HCT116 (cell line): ENCODE measurements around the gene PRKCA. TPM values are rescaled to one million over a fixed set of nuclear protein-coding genes. Genes with fewer than 3 reads are reported as not detected.

ENCODE experiments used
- ATAC-seq: fragments of 200-7000 bp; cut with Tn5 transposase; 2 replicates; pipeline ENCODE4 v1.9.1; 2020; ENCODE audit warnings: mild to moderate bottlenecking, moderate library complexity
- BruUV-seq: library from RNA; stranded (reverse); fragments of 400-500 nt; replicated peaks from 2 replicates; lab custom pipeline; 2021; lab: Mats Ljungman, UMichigan
- CTCF ChIA-PET: fragments of 300-600 bp; sonication (Branson Sonifier 250); formaldehyde crosslinking; loops from one replicate; lab custom pipeline; 2021; ENCODE audit warnings: antibody characterized with exemption; lab: Charles Lee
- POLR2A ChIA-PET: fragments of 300-600, 350-600 bp; sonication (Branson Sonifier 250); formaldehyde crosslinking; loops from one replicate; lab custom pipeline; 2021; ENCODE audit warnings: antibody characterized with exemption; lab: Charles Lee
- RAD21 ChIA-PET, 2 experiments: fragments of 300-600 bp; sonication (Branson Sonifier 250); formaldehyde crosslinking; loops; one replicate each; lab custom pipeline; 2023; ENCODE audit warnings: low total read pairs in 2 of 2; ENCODE audit not compliant: uncharacterized antibody in 2 of 2, unreplicated experiment in 2 of 2, low non-redundant PET in 1 of 2; lab: Charles Lee
- DNase-seq: peaks from one replicate; pipeline ENCODE4 v3.0.0-alpha.2; 2010; ENCODE audit warnings: low read depth, low spot score
- H2AFZ ChIP-seq: fragments of 200-600 bp; shearing (Covaris generic), sonication (generic); 2 replicates; pipeline ENCODE4 v1.6.1; 2017; ENCODE audit warnings: low read depth, mixed run types, mixed read lengths, antibody characterized with exemption, low read length; ENCODE audit not compliant: poor library complexity, severe bottlenecking
- H3K27ac ChIP-seq: 2 replicates; pipeline ENCODE4 v1.5.1; 2012; ENCODE audit warnings: low read depth, low read length
- H3K27me3 ChIP-seq: fragments of 200-600 bp; sonication (generic); 2 replicates; pipeline ENCODE4 v1.6.1; 2016; ENCODE audit warnings: mixed run types, low read length, mixed read lengths; ENCODE audit not compliant: insufficient read depth
- H3K36me3 ChIP-seq, 2 experiments: fragments of 200-500 bp in 1 of 2; fragments of 200-600 bp in 1 of 2; sonication (Bioruptor generic) in 1 of 2; sonication (generic) in 1 of 2; 2 replicates each; pipeline versions ENCODE4 v1.5.1 to v1.6.1; 2014 to 2016; ENCODE audit warnings: low read length in 2 of 2, inconsistent platforms in 1 of 2, mixed read lengths in 1 of 2, mixed run types in 1 of 2; ENCODE audit not compliant: insufficient read depth in 2 of 2, control insufficient read depth in 1 of 2
- H3K4me1 ChIP-seq, 2 experiments: fragments of 200-600 bp in 1 of 2; sonication (generic) in 1 of 2; 2 replicates each; pipeline versions ENCODE4 v1.5.1 to v1.6.1; 2012 to 2017; ENCODE audit warnings: low read length in 2 of 2, inconsistent platforms in 1 of 2, mild to moderate bottlenecking in 1 of 2, mixed read lengths in 1 of 2, mixed run types in 1 of 2, moderate library complexity in 1 of 2; ENCODE audit not compliant: insufficient read depth in 2 of 2, control insufficient read depth in 1 of 2
- H3K4me2 ChIP-seq: fragments of 200-600 bp; sonication (generic); 2 replicates; pipeline ENCODE4 v1.6.1; 2017; ENCODE audit warnings: mixed run types, low read length, mixed read lengths
- H3K4me3 ChIP-seq, 2 experiments: fragments of 200-600 bp in 1 of 2; sonication (generic) in 1 of 2; replicated peaks in 1 of 2; 2 replicates each; pipeline ENCODE4 v1.5.1; 2011 to 2016; ENCODE audit warnings: low read length in 2 of 2, control low read depth in 1 of 2, low read depth in 1 of 2, mild to moderate bottlenecking in 1 of 2, mixed read lengths in 1 of 2, mixed run types in 1 of 2
- H3K79me2 ChIP-seq: fragments of 200-600 bp; sonication (generic); 2 replicates; pipeline ENCODE4 v1.6.1; 2017; ENCODE audit warnings: mild to moderate bottlenecking, mixed run types, low read length, moderate library complexity, mixed read lengths; ENCODE audit not compliant: insufficient read depth
- H3K9ac ChIP-seq: fragments of 200-600 bp; sonication (generic); 2 replicates; pipeline ENCODE4 v1.6.1; 2016; ENCODE audit warnings: low read length, mixed read lengths
- H3K9me2 ChIP-seq: fragments of 200-600 bp; sonication (generic), shearing (Covaris generic); 2 replicates; pipeline ENCODE4 v1.6.1; 2017; ENCODE audit warnings: mixed run types, mild to moderate bottlenecking, moderate library complexity; ENCODE audit not compliant: insufficient read depth
- H3K9me3 ChIP-seq, 2 experiments: fragments of 200-500 bp in 1 of 2; fragments of 200-600 bp in 1 of 2; sonication (Bioruptor generic) in 1 of 2; sonication (generic) in 1 of 2; 2 replicates each; pipeline ENCODE4 v1.6.1; 2014 to 2017; ENCODE audit warnings: low read length in 2 of 2, mixed read lengths in 2 of 2, inconsistent platforms in 1 of 2, low read depth in 1 of 2, mild to moderate bottlenecking in 1 of 2, mixed run types in 1 of 2, moderate library complexity in 1 of 2; ENCODE audit not compliant: control insufficient read depth in 1 of 2, insufficient read depth in 1 of 2
- H4K20me1 ChIP-seq: fragments of 200-600 bp; sonication (generic), shearing (Covaris generic); 2 replicates; pipeline ENCODE4 v1.6.1; 2017; ENCODE audit warnings: mixed run types, mild to moderate bottlenecking, moderate library complexity; ENCODE audit not compliant: insufficient read depth
- CBX3 ChIP-seq: IDR thresholded peaks from 2 replicates; pipeline ENCODE4 v1.6.1; 2012; ENCODE audit warnings: low read depth
- CEBPB ChIP-seq: IDR thresholded peaks from 2 replicates; pipeline ENCODE4 v1.6.1; 2012; ENCODE audit warnings: low read depth
- EGR1 ChIP-seq: IDR thresholded peaks from 2 replicates; pipeline ENCODE4 v1.6.1; 2012; ENCODE audit warnings: low read depth
- ELF1 ChIP-seq: IDR thresholded peaks from 2 replicates; pipeline ENCODE4 v1.6.1; 2012; ENCODE audit warnings: low read depth, borderline replicate concordance
- EZH2 ChIP-seq: fragments of 200-600 bp; sonication (generic); IDR thresholded peaks from 2 replicates; pipeline ENCODE4 v1.6.1; 2017; ENCODE audit warnings: antibody characterized with exemption, mixed run types
- POLR2A ChIP-seq: IDR thresholded peaks from 2 replicates; pipeline ENCODE4 v1.7.0; 2011; ENCODE audit warnings: borderline replicate concordance; ENCODE audit not compliant: insufficient read depth, insufficient read length; ENCODE audit errors: extremely low read depth
- SP1 ChIP-seq: IDR thresholded peaks from 2 replicates; pipeline ENCODE4 v1.6.1; 2012; ENCODE audit warnings: low read depth
- ZFX ChIP-seq: fragments of 450-650 bp; IDR thresholded peaks from 2 replicates; pipeline ENCODE4 v1.6.1; 2017
- ZNF274 ChIP-seq: fragments of 200-500 bp; sonication (Bioruptor generic); IDR thresholded peaks from 2 replicates; pipeline ENCODE4 v1.6.1; 2014; ENCODE audit warnings: mild to moderate bottlenecking, low read depth, low read length, inconsistent platforms
- intact Hi-C: fragments of 100-400 bp; cut with micrococcal nuclease; formaldehyde crosslinking; loops from 2 replicates; pipeline ENCODE4 v1.10.0; 2022
- total RNA-seq: library from RNA; stranded (reverse); gene quantifications from one replicate; pipeline ENCODE4 v1.2.1, GENCODE V29; 2021; ENCODE audit not compliant: unreplicated experiment
- TF ChIP-seq, protein P1 (sequence below), 3 experiments: fragments of 200-600 bp in 1 of 3; sonication (generic) in 1 of 3; IDR thresholded peaks in 2 of 3; conservative IDR thresholded peaks in 1 of 3; 2 replicates each; pipeline ENCODE4 v1.5.1; 2012 to 2017; ENCODE audit warnings: low read depth in 2 of 3, low read length in 2 of 3, antibody characterized with exemption in 1 of 3, borderline replicate concordance in 1 of 3, control low read depth in 1 of 3, mild to moderate bottlenecking in 1 of 3, mixed read lengths in 1 of 3, mixed run types in 1 of 3, moderate library complexity in 1 of 3; ENCODE audit not compliant: insufficient read depth in 1 of 3
- TF ChIP-seq, protein P2 (sequence below): IDR thresholded peaks from 2 replicates; pipeline ENCODE4 v1.6.1; 2012
- TF ChIP-seq, protein P3 (sequence below): IDR thresholded peaks from 2 replicates; pipeline ENCODE4 v1.6.1; 2011; ENCODE audit warnings: mild to moderate bottlenecking, low read length, moderate library complexity; ENCODE audit not compliant: insufficient replicate concordance; ENCODE audit errors: extremely low read depth

The PRKCA gene
- total RNA-seq, 1 experiment from 2014 or later: 18.8 TPM

GRCh38 chr17:66337268-66337667, 34.9 kb downstream of the PRKCA start:
- Histone ChIP-seq H3K27me3 (no peaks in the 10 kb centered on the region), H3K4me3 (no peak overlapping the region), H4K20me1 (no peaks in the 10 kb centered on the region), H3K9ac (no peak overlapping the region), H3K4me2 (no peak overlapping the region), H3K79me2 (no peaks in the 10 kb centered on the region), H2AFZ (no peak overlapping the region), H3K36me3 (no peaks in the 10 kb centered on the region), H3K9me3 (no peaks in the 10 kb centered on the region), H3K4me1 (no peaks in the 10 kb centered on the region), H3K9me2 (no peaks in the 10 kb centered on the region), H3K27ac (no peak overlapping the region)
- POLR2A ChIA-PET: no interaction called here
- intact Hi-C loops: no loop called here
- RAD21 ChIA-PET: no interaction called here
- BruUV-seq: no TSS peak
- ATAC-seq (no peak), DNase-seq (no peak)
- CTCF ChIA-PET: no interaction called here
- no peak for TF ChIP-seq CEBPB
- no peak for TF ChIP-seq EZH2
- TF ChIP-seq EGR1: no peak
- no peak for TF ChIP-seq CBX3
- no peak for TF ChIP-seq POLR2A
- no peak for TF ChIP-seq SP1

GRCh38 chr17:66337866-66338485, 35.6 kb downstream of the PRKCA start:
- H3K4me1 ChIP-seq: no peaks in the 10 kb centered on the region
- no peak overlapping the region for H3K27ac ChIP-seq
- no peaks in the 10 kb centered on the region for H4K20me1 ChIP-seq
- H3K79me2 ChIP-seq: no peaks in the 10 kb centered on the region
- intact Hi-C loops: no loop called here
- no peaks in the 10 kb centered on the region for H3K36me3 ChIP-seq
- no peak overlapping the region for H3K9ac ChIP-seq
- DNase-seq: no peak
- H3K4me3 ChIP-seq: no peak overlapping the region
- no peaks in the 10 kb centered on the region for H3K9me2 ChIP-seq
- no TSS peak for BruUV-seq
- no peaks in the 10 kb centered on the region for H3K27me3 ChIP-seq
- no peaks in the 10 kb centered on the region for H3K9me3 ChIP-seq
- no peak overlapping the region for H2AFZ ChIP-seq
- ChIA-PET RAD21 (no interaction called here), CTCF (no interaction called here), POLR2A (no interaction called here)
- no peak for ATAC-seq
- no peak overlapping the region for H3K4me2 ChIP-seq
- TF ChIP-seq ZFX (no peak), ELF1 (no peak), ZNF274 (no peak), SP1 (no peak), POLR2A (no peak), EZH2 (no peak)
- TF ChIP-seq, protein P1, sequence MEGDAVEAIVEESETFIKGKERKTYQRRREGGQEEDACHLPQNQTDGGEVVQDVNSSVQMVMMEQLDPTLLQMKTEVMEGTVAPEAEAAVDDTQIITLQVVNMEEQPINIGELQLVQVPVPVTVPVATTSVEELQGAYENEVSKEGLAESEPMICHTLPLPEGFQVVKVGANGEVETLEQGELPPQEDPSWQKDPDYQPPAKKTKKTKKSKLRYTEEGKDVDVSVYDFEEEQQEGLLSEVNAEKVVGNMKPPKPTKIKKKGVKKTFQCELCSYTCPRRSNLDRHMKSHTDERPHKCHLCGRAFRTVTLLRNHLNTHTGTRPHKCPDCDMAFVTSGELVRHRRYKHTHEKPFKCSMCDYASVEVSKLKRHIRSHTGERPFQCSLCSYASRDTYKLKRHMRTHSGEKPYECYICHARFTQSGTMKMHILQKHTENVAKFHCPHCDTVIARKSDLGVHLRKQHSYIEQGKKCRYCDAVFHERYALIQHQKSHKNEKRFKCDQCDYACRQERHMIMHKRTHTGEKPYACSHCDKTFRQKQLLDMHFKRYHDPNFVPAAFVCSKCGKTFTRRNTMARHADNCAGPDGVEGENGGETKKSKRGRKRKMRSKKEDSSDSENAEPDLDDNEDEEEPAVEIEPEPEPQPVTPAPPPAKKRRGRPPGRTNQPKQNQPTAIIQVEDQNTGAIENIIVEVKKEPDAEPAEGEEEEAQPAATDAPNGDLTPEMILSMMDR (IDR thresholded peaks at IDR 0.05 in 2 of 3, conservative IDR thresholded peaks at IDR 0.05 in 1 of 3; ENCODE audit: borderline replicate concordance in 1 of 3, insufficient read depth in 1 of 3, low read depth in 2 of 3, low read length in 2 of 3): no peak
- TF ChIP-seq, protein P2, sequence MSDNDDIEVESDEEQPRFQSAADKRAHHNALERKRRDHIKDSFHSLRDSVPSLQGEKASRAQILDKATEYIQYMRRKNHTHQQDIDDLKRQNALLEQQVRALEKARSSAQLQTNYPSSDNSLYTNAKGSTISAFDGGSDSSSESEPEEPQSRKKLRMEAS: no peak
- TF ChIP-seq, protein P3, sequence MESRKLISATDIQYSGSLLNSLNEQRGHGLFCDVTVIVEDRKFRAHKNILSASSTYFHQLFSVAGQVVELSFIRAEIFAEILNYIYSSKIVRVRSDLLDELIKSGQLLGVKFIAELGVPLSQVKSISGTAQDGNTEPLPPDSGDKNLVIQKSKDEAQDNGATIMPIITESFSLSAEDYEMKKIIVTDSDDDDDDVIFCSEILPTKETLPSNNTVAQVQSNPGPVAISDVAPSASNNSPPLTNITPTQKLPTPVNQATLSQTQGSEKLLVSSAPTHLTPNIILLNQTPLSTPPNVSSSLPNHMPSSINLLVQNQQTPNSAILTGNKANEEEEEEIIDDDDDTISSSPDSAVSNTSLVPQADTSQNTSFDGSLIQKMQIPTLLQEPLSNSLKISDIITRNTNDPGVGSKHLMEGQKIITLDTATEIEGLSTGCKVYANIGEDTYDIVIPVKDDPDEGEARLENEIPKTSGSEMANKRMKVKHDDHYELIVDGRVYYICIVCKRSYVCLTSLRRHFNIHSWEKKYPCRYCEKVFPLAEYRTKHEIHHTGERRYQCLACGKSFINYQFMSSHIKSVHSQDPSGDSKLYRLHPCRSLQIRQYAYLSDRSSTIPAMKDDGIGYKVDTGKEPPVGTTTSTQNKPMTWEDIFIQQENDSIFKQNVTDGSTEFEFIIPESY: no peak
